Esophagus squamous epithelium (tissue), 4 donors: ENCODE data around the gene BHLHA15.

Experiments used
- CTCF ChIP-seq, 6 experiments: fragments of 450-650 bp in 4 of 6; fragments of 200-600 bp in 2 of 6; sonication (generic) in 2 of 6; IDR thresholded peaks; one replicate each; pipeline ENCODE4 v1.5.1; 2016 to 2019; ENCODE audit warnings: antibody characterized with exemption in 6 of 6, mild to moderate bottlenecking in 4 of 6, moderate library complexity in 4 of 6
- POLR2A ChIP-seq, 4 donors: fragments of 450-650 bp; IDR thresholded peaks; one replicate each; pipeline ENCODE4 v1.6.1; 2017; ENCODE audit warnings: antibody characterized with exemption in 4 of 4, mild to moderate bottlenecking in 4 of 4, moderate library complexity in 3 of 4

- TF ChIP-seq CTCF (IDR thresholded peaks at IDR 0.05) = no peak
- peak in 2 of 4 donors; percentile 41 to 65 for TF ChIP-seq POLR2A (IDR thresholded peaks at IDR 0.05)
These were observed 40.6 kb downstream of the BHLHA15 start, which contains the start of gene TECPR1 for GRCh38 chr7:98251601-98252424.
